ENCODE results near the gene MAPKAPK2. TPM values are rescaled to one million over a fixed set of nuclear protein-coding genes. Genes with fewer than 3 reads are reported as not detected.
A peak's percentile ranks its signal among the peaks of the same experiment; 100 is the strongest.

MAPKAPK2 gene
- polyA plus RNA-seq, 3 donors, result 24.3 to 69.4 (median 64.1) TPM

- no peak overlapping the region for H3K27ac ChIP-seq (ENCODE audit: low read depth, low read length)
- 67 to 84% (median 76%) methylated on average over 2 of the region's 2 CpGs for WGBS, 3 donors
These were observed 8.2 kb upstream of the MAPKAPK2 start for GRCh38 chr1:206676499-206676898.

- 72 to 81% (median 79%) methylated on average over 3 of the region's 3 CpGs for WGBS, 3 donors
- H3K27ac ChIP-seq (ENCODE audit: low read depth, low read length), result no peak overlapping the region
These were observed 6.2 kb upstream of the MAPKAPK2 start for GRCh38 chr1:206678490-206678889.

- H3K27ac ChIP-seq (ENCODE audit: low read depth, low read length), result no peak overlapping the region
- WGBS, 3 donors, result 48 to 74% (median 48%) methylated on average over 5 of the region's 5 CpGs
These were observed 4.9 kb upstream of the MAPKAPK2 start for GRCh38 chr1:206679738-206680211.

GRCh38 chr1:206680279-206680678, 4.4 kb upstream of the MAPKAPK2 start:
- no peak overlapping the region for H3K27ac ChIP-seq (ENCODE audit: low read depth, low read length)
- WGBS, 3 donors, result 77 to 85% (median 78%) methylated on average over 4 of the region's 4 CpGs

GRCh38 chr1:206681359-206681758, 3.3 kb upstream of the MAPKAPK2 start:
- WGBS, 3 donors, result 65 to 82% (median 69%) methylated on average over 2 of the region's 2 CpGs
- H3K27ac ChIP-seq (ENCODE audit: low read depth, low read length), result no peak overlapping the region

GRCh38 chr1:206682111-206682510, 2.6 kb upstream of the MAPKAPK2 start:
- 60 to 71% (median 66%) methylated on average over 3 of the region's 3 CpGs for WGBS, 3 donors
- H3K27ac ChIP-seq (ENCODE audit: low read depth, low read length), result no peak overlapping the region

- 88 to 94% (median 93%) methylated on average over 6 of the region's 6 CpGs for WGBS, 3 donors
- no peak overlapping the region for H3K27ac ChIP-seq (ENCODE audit: low read depth, low read length)
These were observed 1.4 kb upstream of the MAPKAPK2 start for GRCh38 chr1:206683313-206683712.

GRCh38 chr1:206684003-206684402, 702 bp upstream of the MAPKAPK2 start:
- H3K27ac ChIP-seq (ENCODE audit: low read depth, low read length), result no peak overlapping the region
- WGBS, 3 donors, result 57 to 62% (median 59%) methylated on average over 8 of the region's 8 CpGs

GRCh38 chr1:206685334-206685768, 646 bp downstream of the MAPKAPK2 start:
- 1% methylated on average over 15 to 48 of the region's 48 CpGs for WGBS, 3 donors
- peak overlapping the region; percentile 92 for H3K27ac ChIP-seq (ENCODE audit: low read depth, low read length)

- peak overlapping the region; percentile 92 for H3K27ac ChIP-seq (ENCODE audit: low read depth, low read length)
- WGBS, 3 donors, result 0 to 1% (median 0%) methylated on average over 48 of the region's 48 CpGs
These were observed 1.2 kb downstream of the MAPKAPK2 start for GRCh38 chr1:206685769-206686477.

- 8 to 12% (median 9%) methylated on average over 8 of the region's 8 CpGs for WGBS, 3 donors
- peak overlapping the region; percentile 92 for H3K27ac ChIP-seq (ENCODE audit: low read depth, low read length)
These were observed 2.0 kb downstream of the MAPKAPK2 start for GRCh38 chr1:206686478-206687249.

GRCh38 chr1:206687251-206687914, 2.7 kb downstream of the MAPKAPK2 start:
- WGBS, 3 donors, result 54 to 74% (median 68%) methylated on average over 7 of the region's 7 CpGs
- no peak overlapping the region for H3K27ac ChIP-seq (ENCODE audit: low read depth, low read length)

- no peak overlapping the region for H3K27ac ChIP-seq (ENCODE audit: low read depth, low read length)
- WGBS, 3 donors, result 66 to 71% (median 67%) methylated on average over 2 of the region's 2 CpGs
These were observed 3.3 kb downstream of the MAPKAPK2 start for GRCh38 chr1:206687915-206688442.

- WGBS, 3 donors, result 42 to 65% (median 53%) methylated on average over 2 of the region's 2 CpGs
- H3K27ac ChIP-seq (ENCODE audit: low read depth, low read length), result no peak overlapping the region
These were observed 5.8 kb downstream of the MAPKAPK2 start for GRCh38 chr1:206690516-206690915.

- no peak overlapping the region for H3K27ac ChIP-seq (ENCODE audit: low read depth, low read length)
- 27 to 73% (median 62%) methylated on average over 8 of the region's 8 CpGs for whole genome bisulfite sequencing, 3 donors
These were observed 6.9 kb downstream of the MAPKAPK2 start for GRCh38 chr1:206691604-206692003.

GRCh38 chr1:206693029-206693428, 8.3 kb downstream of the MAPKAPK2 start:
- 40 to 43% (median 40%) methylated on average over 10 of the region's 10 CpGs for WGBS, 3 donors
- no peak overlapping the region for H3K27ac ChIP-seq (ENCODE audit: low read depth, low read length)

GRCh38 chr1:206693592-206693991, 8.9 kb downstream of the MAPKAPK2 start:
- no peak overlapping the region for H3K27ac ChIP-seq (ENCODE audit: low read depth, low read length)
- WGBS, 3 donors, result 60 to 70% (median 67%) methylated on average over 7 of the region's 7 CpGs

GRCh38 chr1:206694171-206695124, 9.7 kb downstream of the MAPKAPK2 start:
- H3K27ac ChIP-seq (ENCODE audit: low read depth, low read length), result no peak overlapping the region
- 64 to 71% (median 66%) methylated on average over 11 of the region's 11 CpGs for WGBS, 3 donors

All from adipose tissue (tissue), 3 donors.